OCI-LY7 (cell line): Measurements from ENCODE around the gene TANC1. TPM values are rescaled to one million over a fixed set of nuclear protein-coding genes. Genes with fewer than 3 reads are reported as not detected.

Experiments used
- BruUV-seq: library from RNA; stranded (reverse); fragments of 400-500 nt; replicated peaks from 2 replicates; lab custom pipeline; 2021; lab: Mats Ljungman, UMichigan
- CTCF ChIA-PET: fragments of 300-600 bp; sonication (Branson Sonifier 250); formaldehyde crosslinking; loops from one replicate; lab custom pipeline; 2022; ENCODE audit warnings: antibody characterized with exemption; ENCODE audit not compliant: unreplicated experiment; lab: Charles Lee
- POLR2A ChIA-PET: fragments of 300-600 bp; sonication (Branson Sonifier 250); formaldehyde crosslinking; loops from one replicate; lab custom pipeline; 2022; ENCODE audit warnings: antibody characterized with exemption; lab: Charles Lee
- DNase-seq: peaks from one replicate; pipeline ENCODE4 v3.0.0-alpha.2; 2015; ENCODE audit warnings: low spot score
- H2AFZ ChIP-seq: fragments of 200-600 bp; sonication (generic), shearing (Covaris generic); 2 replicates; pipeline ENCODE4 v1.6.1; 2014; ENCODE audit warnings: mild to moderate bottlenecking, antibody characterized with exemption, low read length, moderate library complexity
- H3K27ac ChIP-seq: fragments of 200-600 bp; sonication (generic); 2 replicates; pipeline ENCODE4 v1.5.1; 2014; ENCODE audit warnings: mixed run types, low read depth, mild to moderate bottlenecking, moderate library complexity, low read length, inconsistent platforms; ENCODE audit not compliant: poor library complexity, severe bottlenecking
- H3K36me3 ChIP-seq: fragments of 200-600 bp; sonication (generic); 2 replicates; pipeline ENCODE4 v1.6.1; 2014; ENCODE audit warnings: mild to moderate bottlenecking, antibody characterized with exemption, low read length, moderate library complexity, mixed read lengths; ENCODE audit not compliant: insufficient read depth
- H3K4me1 ChIP-seq: fragments of 200-600 bp; sonication (generic); 2 replicates; pipeline ENCODE4 v1.5.1; 2014; ENCODE audit warnings: mild to moderate bottlenecking, low read length; ENCODE audit not compliant: insufficient read depth, poor library complexity, severe bottlenecking
- H3K4me2 ChIP-seq: fragments of 200-600 bp; sonication (generic); 2 replicates; pipeline ENCODE4 v1.6.1; 2014; ENCODE audit warnings: mild to moderate bottlenecking, low read length
- H3K4me3 ChIP-seq: fragments of 200-600 bp; sonication (generic); 2 replicates; pipeline ENCODE4 v1.5.1; 2014; ENCODE audit warnings: mild to moderate bottlenecking, low read depth, low read length; ENCODE audit not compliant: poor library complexity, severe bottlenecking
- H3K79me2 ChIP-seq: fragments of 200-600 bp; sonication (generic); 2 replicates; pipeline ENCODE4 v1.6.1; 2016; ENCODE audit warnings: low read depth, mild to moderate bottlenecking, low read length, moderate library complexity, mixed read lengths; ENCODE audit not compliant: insufficient read depth
- H3K9me2 ChIP-seq: fragments of 200-600 bp; sonication (generic); 2 replicates; pipeline ENCODE4 v1.6.1; 2016; ENCODE audit warnings: mild to moderate bottlenecking, low read length, mixed read lengths; ENCODE audit not compliant: insufficient read depth
- H3K9me3 ChIP-seq: fragments of 200-600 bp; sonication (generic); 2 replicates; pipeline ENCODE4 v1.6.1; 2014; ENCODE audit warnings: mild to moderate bottlenecking, mixed run types, low read length, mixed read lengths
- H4K20me1 ChIP-seq: fragments of 200-600 bp; sonication (generic); 2 replicates; pipeline ENCODE4 v1.6.1; 2014; ENCODE audit warnings: mild to moderate bottlenecking, antibody characterized with exemption, low read length, moderate library complexity, mixed read lengths; ENCODE audit not compliant: insufficient read depth
- EZH2phosphoT487 ChIP-seq: fragments of 200-600 bp; sonication (generic); IDR thresholded peaks from 2 replicates; pipeline ENCODE4 v1.6.1; 2018; ENCODE audit warnings: low read depth, borderline replicate concordance, mild to moderate bottlenecking, mixed run types, antibody characterized with exemption, low read length, moderate library complexity, mixed read lengths
- intact Hi-C: fragments of 100-400 bp; cut with micrococcal nuclease; formaldehyde crosslinking; loops from one replicate; pipeline ENCODE4 v1.10.0; 2022; ENCODE audit not compliant: unreplicated experiment
- total RNA-seq, 2 experiments: library from RNA; depleted of rRNA in 1 of 2; stranded (reverse); fragments of >200 nt in 1 of 2; shearing (Covaris generic) in 1 of 2; gene quantifications; 2 replicates each; pipeline ENCODE4 v1.2.3, GENCODE V29; 2014 to 2022
- TF ChIP-seq, protein P1 (sequence below): fragments of 200-600 bp; sonication (generic); conservative IDR thresholded peaks from 2 replicates; pipeline ENCODE4 v1.5.1; 2014; ENCODE audit warnings: mild to moderate bottlenecking, antibody characterized with exemption, low read length, moderate library complexity, mixed read lengths

Gene TANC1
- total RNA-seq, 2 experiments from 2014 or later, result 0.04 TPM; not detected in 1

- Histone ChIP-seq H4K20me1 (no peaks in the 10 kb centered on the region), H3K36me3 (no peaks in the 10 kb centered on the region), H3K9me2 (no peaks in the 10 kb centered on the region), H3K4me1 (no peaks in the 10 kb centered on the region), H2AFZ (no peak overlapping the region), H3K4me2 (no peak overlapping the region), H3K27ac (no peak overlapping the region), H3K9me3 (no peaks in the 10 kb centered on the region), H3K4me3 (no peak overlapping the region), H3K79me2 (no peaks in the 10 kb centered on the region)
- ChIA-PET CTCF (no interaction called here), POLR2A (interaction anchor here (0.6 to 0.7 kb wide), 4 partner anchors 29 to 1075 kb away, joined by 3 to 4 read pairs (median 4); no protein-coding TSS in a partner anchor)
- intact Hi-C loops, result no loop called here
- TF ChIP-seq EZH2phosphoT487, result no peak
- TF ChIP-seq, protein P1, sequence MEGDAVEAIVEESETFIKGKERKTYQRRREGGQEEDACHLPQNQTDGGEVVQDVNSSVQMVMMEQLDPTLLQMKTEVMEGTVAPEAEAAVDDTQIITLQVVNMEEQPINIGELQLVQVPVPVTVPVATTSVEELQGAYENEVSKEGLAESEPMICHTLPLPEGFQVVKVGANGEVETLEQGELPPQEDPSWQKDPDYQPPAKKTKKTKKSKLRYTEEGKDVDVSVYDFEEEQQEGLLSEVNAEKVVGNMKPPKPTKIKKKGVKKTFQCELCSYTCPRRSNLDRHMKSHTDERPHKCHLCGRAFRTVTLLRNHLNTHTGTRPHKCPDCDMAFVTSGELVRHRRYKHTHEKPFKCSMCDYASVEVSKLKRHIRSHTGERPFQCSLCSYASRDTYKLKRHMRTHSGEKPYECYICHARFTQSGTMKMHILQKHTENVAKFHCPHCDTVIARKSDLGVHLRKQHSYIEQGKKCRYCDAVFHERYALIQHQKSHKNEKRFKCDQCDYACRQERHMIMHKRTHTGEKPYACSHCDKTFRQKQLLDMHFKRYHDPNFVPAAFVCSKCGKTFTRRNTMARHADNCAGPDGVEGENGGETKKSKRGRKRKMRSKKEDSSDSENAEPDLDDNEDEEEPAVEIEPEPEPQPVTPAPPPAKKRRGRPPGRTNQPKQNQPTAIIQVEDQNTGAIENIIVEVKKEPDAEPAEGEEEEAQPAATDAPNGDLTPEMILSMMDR, result no peak
- DNase-seq, result no peak
- no TSS peak for BruUV-seq
These were observed 241.2 kb downstream of the TANC1 start for GRCh38 chr2:159209341-159210306.

GRCh38 chr2:159211447-159212396 is 243.3 kb downstream of the TANC1 start:
- intact Hi-C loops, result no loop called here
- no peaks in the 10 kb centered on the region for H3K9me3 ChIP-seq
- no peak overlapping the region for H3K4me3 ChIP-seq
- TF ChIP-seq, protein P1, result no peak
- no peak for TF ChIP-seq EZH2phosphoT487
- no peaks in the 10 kb centered on the region for H3K4me1 ChIP-seq
- no peaks in the 10 kb centered on the region for H3K9me2 ChIP-seq
- no peak overlapping the region for H3K4me2 ChIP-seq
- H2AFZ ChIP-seq, result no peak overlapping the region
- ChIA-PET POLR2A (no interaction called here), CTCF (no interaction called here)
- no TSS peak for BruUV-seq
- no peaks in the 10 kb centered on the region for H4K20me1 ChIP-seq
- no peaks in the 10 kb centered on the region for H3K36me3 ChIP-seq
- H3K27ac ChIP-seq, result no peak overlapping the region
- DNase-seq, result no peak
- H3K79me2 ChIP-seq, result no peaks in the 10 kb centered on the region
